HL-60 (cell line): Measurements from ENCODE around the gene FAM53B.

Source experiments
- DNase-seq, 2 experiments: peaks; one replicate each; pipeline ENCODE4 v3.0.0-alpha.2; 2010 to 2020; ENCODE audit warnings: low read depth in 1 of 2, low spot score in 1 of 2
- H3K27ac ChIP-seq: fragments of 250-450 bp; sonication (Bioruptor Pico); replicated peaks from 2 replicates; pipeline ENCODE4 v1.5.1; 2020; ENCODE audit warnings: mild to moderate bottlenecking, moderate library complexity
- H3K27me3 ChIP-seq: fragments of 250-450 bp; sonication (Bioruptor Pico); 2 replicates; pipeline ENCODE4 v1.5.1; 2021; ENCODE audit warnings: mild to moderate bottlenecking, moderate library complexity; ENCODE audit not compliant: insufficient read depth, poor library complexity, severe bottlenecking
- H3K4me3 ChIP-seq: replicated peaks from 2 replicates; pipeline ENCODE4 v1.5.1; 2011; ENCODE audit warnings: mild to moderate bottlenecking, control low read depth, low read length; ENCODE audit not compliant: insufficient read depth
- GABPA ChIP-seq: IDR thresholded peaks from 2 replicates; pipeline ENCODE4 v1.6.1; 2012; ENCODE audit warnings: low read depth
- POLR2AphosphoS5 ChIP-seq: IDR thresholded peaks from 2 replicates; pipeline ENCODE4 v1.6.1; 2012; ENCODE audit warnings: low read depth
- SPI1 ChIP-seq: IDR thresholded peaks from 2 replicates; pipeline ENCODE4 v1.6.1; 2012; ENCODE audit warnings: low read depth, mild to moderate bottlenecking, borderline replicate concordance
- TF ChIP-seq, protein P1 (sequence below): IDR thresholded peaks from one replicate; pipeline ENCODE4 v1.5.1; 2011; ENCODE audit warnings: low read length, control low read depth, inconsistent platforms; ENCODE audit not compliant: insufficient read depth
- TF ChIP-seq, protein P2 (sequence below): IDR thresholded peaks from 2 replicates; pipeline ENCODE4 v1.6.1; 2012; ENCODE audit warnings: low read depth; ENCODE audit not compliant: insufficient replicate concordance

The FAM53B gene

GRCh38 chr10:124648131-124648475 is 96.1 kb downstream of the FAM53B start:
- Histone ChIP-seq H3K27me3 (no peaks in the 10 kb centered on the region), H3K4me3 (no peak overlapping the region), H3K27ac (peak overlapping the region; percentile 91)
- TF ChIP-seq POLR2AphosphoS5 (no peak), SPI1 (no peak), GABPA (no peak)
- TF ChIP-seq, protein P1, sequence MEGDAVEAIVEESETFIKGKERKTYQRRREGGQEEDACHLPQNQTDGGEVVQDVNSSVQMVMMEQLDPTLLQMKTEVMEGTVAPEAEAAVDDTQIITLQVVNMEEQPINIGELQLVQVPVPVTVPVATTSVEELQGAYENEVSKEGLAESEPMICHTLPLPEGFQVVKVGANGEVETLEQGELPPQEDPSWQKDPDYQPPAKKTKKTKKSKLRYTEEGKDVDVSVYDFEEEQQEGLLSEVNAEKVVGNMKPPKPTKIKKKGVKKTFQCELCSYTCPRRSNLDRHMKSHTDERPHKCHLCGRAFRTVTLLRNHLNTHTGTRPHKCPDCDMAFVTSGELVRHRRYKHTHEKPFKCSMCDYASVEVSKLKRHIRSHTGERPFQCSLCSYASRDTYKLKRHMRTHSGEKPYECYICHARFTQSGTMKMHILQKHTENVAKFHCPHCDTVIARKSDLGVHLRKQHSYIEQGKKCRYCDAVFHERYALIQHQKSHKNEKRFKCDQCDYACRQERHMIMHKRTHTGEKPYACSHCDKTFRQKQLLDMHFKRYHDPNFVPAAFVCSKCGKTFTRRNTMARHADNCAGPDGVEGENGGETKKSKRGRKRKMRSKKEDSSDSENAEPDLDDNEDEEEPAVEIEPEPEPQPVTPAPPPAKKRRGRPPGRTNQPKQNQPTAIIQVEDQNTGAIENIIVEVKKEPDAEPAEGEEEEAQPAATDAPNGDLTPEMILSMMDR: no peak
- TF ChIP-seq, protein P2, sequence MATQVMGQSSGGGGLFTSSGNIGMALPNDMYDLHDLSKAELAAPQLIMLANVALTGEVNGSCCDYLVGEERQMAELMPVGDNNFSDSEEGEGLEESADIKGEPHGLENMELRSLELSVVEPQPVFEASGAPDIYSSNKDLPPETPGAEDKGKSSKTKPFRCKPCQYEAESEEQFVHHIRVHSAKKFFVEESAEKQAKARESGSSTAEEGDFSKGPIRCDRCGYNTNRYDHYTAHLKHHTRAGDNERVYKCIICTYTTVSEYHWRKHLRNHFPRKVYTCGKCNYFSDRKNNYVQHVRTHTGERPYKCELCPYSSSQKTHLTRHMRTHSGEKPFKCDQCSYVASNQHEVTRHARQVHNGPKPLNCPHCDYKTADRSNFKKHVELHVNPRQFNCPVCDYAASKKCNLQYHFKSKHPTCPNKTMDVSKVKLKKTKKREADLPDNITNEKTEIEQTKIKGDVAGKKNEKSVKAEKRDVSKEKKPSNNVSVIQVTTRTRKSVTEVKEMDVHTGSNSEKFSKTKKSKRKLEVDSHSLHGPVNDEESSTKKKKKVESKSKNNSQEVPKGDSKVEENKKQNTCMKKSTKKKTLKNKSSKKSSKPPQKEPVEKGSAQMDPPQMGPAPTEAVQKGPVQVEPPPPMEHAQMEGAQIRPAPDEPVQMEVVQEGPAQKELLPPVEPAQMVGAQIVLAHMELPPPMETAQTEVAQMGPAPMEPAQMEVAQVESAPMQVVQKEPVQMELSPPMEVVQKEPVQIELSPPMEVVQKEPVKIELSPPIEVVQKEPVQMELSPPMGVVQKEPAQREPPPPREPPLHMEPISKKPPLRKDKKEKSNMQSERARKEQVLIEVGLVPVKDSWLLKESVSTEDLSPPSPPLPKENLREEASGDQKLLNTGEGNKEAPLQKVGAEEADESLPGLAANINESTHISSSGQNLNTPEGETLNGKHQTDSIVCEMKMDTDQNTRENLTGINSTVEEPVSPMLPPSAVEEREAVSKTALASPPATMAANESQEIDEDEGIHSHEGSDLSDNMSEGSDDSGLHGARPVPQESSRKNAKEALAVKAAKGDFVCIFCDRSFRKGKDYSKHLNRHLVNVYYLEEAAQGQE: no peak
- no peak for DNase-seq

- Histone ChIP-seq H3K27me3 (no peaks in the 10 kb centered on the region), H3K27ac (peak overlapping the region; percentile 91), H3K4me3 (no peak overlapping the region)
- TF ChIP-seq GABPA (peak; percentile 74), POLR2AphosphoS5 (peak; percentile 57; the same call in 1 of the 2 replicates), SPI1 (peak; percentile 93)
- TF ChIP-seq, protein P2: no peak
- TF ChIP-seq, protein P1: peak; percentile 1
- peak; percentile 67 to 96 for DNase-seq
These were observed 96.6 kb downstream of the FAM53B start for GRCh38 chr10:124647421-124648130.

DNA sequence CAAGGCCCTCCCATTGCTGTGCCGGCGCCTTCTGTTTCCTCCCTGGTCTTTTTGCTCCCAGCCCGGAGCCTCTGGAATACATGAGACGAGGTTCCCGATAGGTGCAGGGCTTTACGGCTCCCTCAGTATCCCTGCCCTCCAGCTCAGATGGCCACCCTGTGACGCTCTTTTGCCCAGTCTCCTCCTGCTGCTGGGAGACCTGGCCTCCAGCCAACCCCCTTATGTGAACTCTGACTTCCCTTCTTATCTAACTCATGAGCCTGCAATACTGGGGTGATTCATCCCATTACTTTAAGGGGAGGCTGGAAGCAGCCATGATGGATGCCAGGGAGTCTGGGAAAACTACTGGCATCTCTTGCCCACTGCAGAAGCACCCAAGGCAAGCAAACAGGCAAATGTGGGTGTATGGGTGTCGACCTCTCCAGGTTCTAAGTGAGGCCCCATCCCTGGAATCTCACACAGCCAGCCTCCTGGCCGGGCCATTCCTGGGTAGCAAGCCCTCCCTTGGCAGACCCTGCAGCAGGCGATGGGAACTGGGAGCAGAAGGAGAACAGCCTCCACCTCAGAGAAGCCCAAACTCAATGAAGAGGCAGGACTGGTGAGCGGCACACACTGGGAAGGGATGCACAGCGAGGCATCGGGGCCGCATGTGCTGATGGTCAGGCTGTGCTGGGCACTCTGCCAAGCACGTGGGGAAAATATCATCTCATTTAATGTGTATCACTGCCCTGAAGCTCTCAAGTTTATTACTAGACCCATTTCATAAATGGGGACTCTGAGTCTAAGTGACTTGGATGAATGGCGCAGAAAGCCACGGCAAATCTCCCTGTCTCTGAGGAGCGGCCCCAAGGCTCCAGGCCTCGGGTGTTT is 97.5 kb downstream of the FAM53B start:
- Histone ChIP-seq H3K27ac (peak overlapping the region; percentile 91), H3K27me3 (no peaks in the 10 kb centered on the region), H3K4me3 (no peak overlapping the region)
- peak; percentile 62 to 66 for DNase-seq
- TF ChIP-seq POLR2AphosphoS5 (peak; percentile 20; the same call in 1 of the 2 replicates), SPI1 (peak; percentile 59; the same call in 1 of the 2 replicates)
- TF ChIP-seq, protein P1: no peak
